ENCODE results near the gene BCL7C.
"Not testable (repeated sequence)": the region's sequence is repeated elsewhere in the genome, so short reads cannot be mapped to it uniquely, and the experiment has no call there.

Gene BCL7C

DNA sequence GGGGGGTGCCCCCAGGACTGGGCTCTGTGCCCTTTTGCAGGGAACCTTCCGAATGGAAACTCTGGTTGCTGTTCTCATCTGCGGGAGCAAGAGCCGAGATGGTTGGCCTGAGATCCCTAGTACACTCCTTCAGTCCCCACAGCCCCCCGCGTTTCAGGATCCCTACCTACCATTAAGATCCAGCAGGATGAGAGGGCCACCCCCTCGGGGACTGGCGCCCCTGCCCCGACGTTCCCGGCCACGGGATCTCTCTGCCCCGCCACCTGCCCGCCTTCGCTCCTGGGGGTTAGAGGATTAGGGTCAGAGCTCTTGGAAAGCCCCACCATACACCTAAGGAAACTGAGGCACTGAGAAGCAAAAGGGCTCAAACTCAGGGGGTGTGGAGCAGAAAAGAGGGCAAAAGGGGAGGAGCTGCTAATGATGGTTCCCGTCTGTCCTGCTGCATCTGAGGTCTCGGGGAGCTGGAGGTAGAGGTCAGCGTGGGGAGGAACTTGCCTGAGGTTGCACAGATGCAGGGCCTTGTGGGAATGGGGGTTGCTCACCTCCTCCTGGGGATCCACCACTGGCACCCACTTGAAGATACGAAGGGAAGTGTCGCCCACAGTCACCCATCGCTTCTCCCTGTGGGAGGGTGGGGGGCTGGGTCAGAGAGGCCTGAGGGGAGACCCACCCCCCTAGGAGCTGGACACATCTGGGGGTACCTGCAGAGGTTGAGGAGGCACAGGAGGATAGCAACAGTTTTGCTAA lies 1.0 kb downstream of the BCL7C start:
- Histone ChIP-seq H3K27ac (ENCODE audit: low read length) (no peak overlapping the region), H3K4me3 (ENCODE audit: low read depth in 1 of 2, low read length in 2 of 2) (peak overlapping the region; percentile 73 to 89), H3K27me3 (ENCODE audit: low read depth, low read length) (no peaks in the 10 kb centered on the region), H3K9me3 (ENCODE audit: control insufficient read depth in 1 of 2, low read length in 2 of 2) (no peaks in the 10 kb centered on the region), H3K4me1 (ENCODE audit: control insufficient read depth in 1 of 2, insufficient read depth in 2 of 2, low read length in 2 of 2) (peaks cover 25 to 34% of the 10 kb centered on the region in 2 donors), H3K36me3 (ENCODE audit: control insufficient read depth in 1 of 2, insufficient read depth in 2 of 2, low read length in 2 of 2) (peaks cover 6 to 25% of the 10 kb centered on the region in 2 donors)

DNA sequence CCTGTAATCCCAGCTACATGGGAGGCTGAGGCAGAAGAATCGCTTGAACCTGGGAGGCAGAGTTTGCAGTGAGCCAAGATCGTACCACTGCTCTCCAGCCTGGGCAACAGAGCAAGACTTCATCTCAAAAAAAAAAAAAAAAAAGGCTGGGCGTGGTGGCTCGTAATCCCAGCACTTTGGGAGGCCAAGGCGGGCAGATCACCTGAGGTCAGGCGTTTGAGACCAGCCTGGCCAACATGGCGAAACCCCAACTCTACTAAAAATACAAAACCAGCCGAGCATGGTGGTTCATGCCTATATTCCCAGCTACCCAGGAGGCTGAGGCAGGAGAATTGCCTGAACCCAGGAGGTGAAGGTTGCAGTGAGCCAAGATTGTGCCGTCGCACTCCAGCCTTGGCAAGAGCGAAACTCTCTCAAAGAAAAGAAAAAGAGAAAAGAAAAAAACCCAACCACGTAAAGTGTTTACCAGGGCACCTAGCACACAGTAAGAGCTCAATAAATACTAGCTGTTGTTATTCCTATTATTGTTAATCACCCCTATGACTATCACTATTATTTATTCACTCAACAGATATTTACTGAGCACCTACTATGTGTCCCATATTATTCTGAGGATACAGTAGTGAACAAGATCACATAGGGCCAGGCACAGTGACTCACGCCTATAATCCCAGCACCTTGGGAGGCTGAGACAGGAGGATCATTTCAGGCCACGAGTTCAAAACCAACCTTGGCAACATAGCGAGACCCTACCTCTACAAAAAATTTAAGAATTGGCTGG lies 2.6 kb downstream of the BCL7C start:
- H3K4me3 ChIP-seq (ENCODE audit: low read depth in 1 of 2, low read length in 2 of 2); H3K9me3 ChIP-seq (ENCODE audit: control insufficient read depth in 1 of 2, low read length in 2 of 2); H3K27ac ChIP-seq (ENCODE audit: low read length); H3K27me3 ChIP-seq (ENCODE audit: low read depth, low read length): not testable (repeated sequence)
- peaks cover 6 to 25% of the 10 kb centered on the region in 2 donors for H3K36me3 ChIP-seq (ENCODE audit: control insufficient read depth in 1 of 2, insufficient read depth in 2 of 2, low read length in 2 of 2)
- H3K4me1 ChIP-seq (ENCODE audit: control insufficient read depth in 1 of 2, insufficient read depth in 2 of 2, low read length in 2 of 2) = peaks cover 25 to 29% of the 10 kb centered on the region in 2 donors

- Histone ChIP-seq H3K4me3 (ENCODE audit: low read depth in 1 of 2, low read length in 2 of 2) (no peak overlapping the region), H3K27ac (ENCODE audit: low read length) (no peak overlapping the region), H3K27me3 (ENCODE audit: low read depth, low read length) (no peaks in the 10 kb centered on the region), H3K36me3 (ENCODE audit: control insufficient read depth in 1 of 2, insufficient read depth in 2 of 2, low read length in 2 of 2) (peaks cover 6 to 34% of the 10 kb centered on the region in 2 donors), H3K4me1 (ENCODE audit: control insufficient read depth in 1 of 2, insufficient read depth in 2 of 2, low read length in 2 of 2) (peaks cover 14 to 19% of the 10 kb centered on the region in 2 donors), H3K9me3 (ENCODE audit: control insufficient read depth in 1 of 2, low read length in 2 of 2) (no peaks in the 10 kb centered on the region)
These were observed 4.2 kb downstream of the BCL7C start for GRCh38 chr16:30889721-30890120.

- peaks cover 6 to 38% of the 10 kb centered on the region in 2 donors for H3K36me3 ChIP-seq (ENCODE audit: control insufficient read depth in 1 of 2, insufficient read depth in 2 of 2, low read length in 2 of 2)
- no peaks in the 10 kb centered on the region for H3K27me3 ChIP-seq (ENCODE audit: low read depth, low read length)
- H3K9me3 ChIP-seq (ENCODE audit: control insufficient read depth in 1 of 2, low read length in 2 of 2) = no peaks in the 10 kb centered on the region
- H3K4me1 ChIP-seq (ENCODE audit: control insufficient read depth in 1 of 2, insufficient read depth in 2 of 2, low read length in 2 of 2) = peaks cover 9 to 14% of the 10 kb centered on the region in 2 donors
- no peak overlapping the region for H3K27ac ChIP-seq (ENCODE audit: low read length)
- H3K4me3 ChIP-seq (ENCODE audit: low read depth in 1 of 2, low read length in 2 of 2) = no peak overlapping the region
These were observed 4.9 kb downstream of the BCL7C start for GRCh38 chr16:30888856-30889499.

GRCh38 chr16:30887927-30888326 lies 6.0 kb downstream of the BCL7C start:
- peaks cover 5 to 7% of the 10 kb centered on the region in 2 donors for H3K4me1 ChIP-seq (ENCODE audit: control insufficient read depth in 1 of 2, insufficient read depth in 2 of 2, low read length in 2 of 2)
- H3K9me3 ChIP-seq (ENCODE audit: control insufficient read depth in 1 of 2, low read length in 2 of 2) = no peaks in the 10 kb centered on the region
- H3K27ac ChIP-seq (ENCODE audit: low read length) = no peak overlapping the region
- H3K27me3 ChIP-seq (ENCODE audit: low read depth, low read length) = no peaks in the 10 kb centered on the region
- H3K36me3 ChIP-seq (ENCODE audit: control insufficient read depth in 1 of 2, insufficient read depth in 2 of 2, low read length in 2 of 2) = peaks cover 6 to 40% of the 10 kb centered on the region in 2 donors
- H3K4me3 ChIP-seq (ENCODE audit: low read depth in 1 of 2, low read length in 2 of 2) = no peak overlapping the region

- Histone ChIP-seq H3K4me3 (ENCODE audit: low read depth in 1 of 2, low read length in 2 of 2) (no peak overlapping the region), H3K4me1 (ENCODE audit: control insufficient read depth in 1 of 2, insufficient read depth in 2 of 2, low read length in 2 of 2) (no peaks in the 10 kb centered on the region), H3K27me3 (ENCODE audit: low read depth, low read length) (no peaks in the 10 kb centered on the region), H3K36me3 (ENCODE audit: control insufficient read depth in 1 of 2, insufficient read depth in 2 of 2, low read length in 2 of 2) (peaks cover 6 to 40% of the 10 kb centered on the region in 2 donors), H3K27ac (ENCODE audit: low read length) (no peak overlapping the region), H3K9me3 (ENCODE audit: control insufficient read depth in 1 of 2, low read length in 2 of 2) (no peaks in the 10 kb centered on the region)
These were observed 7.7 kb downstream of the BCL7C start for GRCh38 chr16:30886145-30886544.

DNA sequence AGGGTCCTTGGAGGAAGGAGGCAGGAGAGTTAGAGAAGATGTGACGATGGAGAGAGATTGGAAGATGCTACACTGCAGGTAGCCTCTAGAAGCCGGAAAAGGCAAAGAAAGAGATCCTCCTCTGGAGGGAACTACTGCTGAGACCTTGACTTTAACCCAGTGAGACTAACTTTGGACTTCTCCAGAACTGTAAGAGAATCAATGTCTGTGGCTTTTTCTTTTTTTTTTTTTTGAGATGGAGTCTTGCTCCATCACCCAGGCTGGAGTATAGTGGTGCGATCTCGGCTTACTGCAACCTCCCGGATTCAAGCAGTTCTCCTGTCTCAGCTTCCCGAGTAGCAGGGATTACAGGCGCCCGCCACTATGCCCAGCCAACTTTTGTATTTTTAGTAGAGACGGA lies 8.7 kb downstream of the BCL7C start:
- Histone ChIP-seq H3K27ac (ENCODE audit: low read length) (no peak overlapping the region), H3K36me3 (ENCODE audit: control insufficient read depth in 1 of 2, insufficient read depth in 2 of 2, low read length in 2 of 2) (peaks cover 6 to 40% of the 10 kb centered on the region in 2 donors), H3K9me3 (ENCODE audit: control insufficient read depth in 1 of 2, low read length in 2 of 2) (no peaks in the 10 kb centered on the region), H3K27me3 (ENCODE audit: low read depth, low read length) (no peaks in the 10 kb centered on the region), H3K4me1 (ENCODE audit: control insufficient read depth in 1 of 2, insufficient read depth in 2 of 2, low read length in 2 of 2) (no peaks in the 10 kb centered on the region), H3K4me3 (ENCODE audit: low read depth in 1 of 2, low read length in 2 of 2) (no peak overlapping the region)

DNA sequence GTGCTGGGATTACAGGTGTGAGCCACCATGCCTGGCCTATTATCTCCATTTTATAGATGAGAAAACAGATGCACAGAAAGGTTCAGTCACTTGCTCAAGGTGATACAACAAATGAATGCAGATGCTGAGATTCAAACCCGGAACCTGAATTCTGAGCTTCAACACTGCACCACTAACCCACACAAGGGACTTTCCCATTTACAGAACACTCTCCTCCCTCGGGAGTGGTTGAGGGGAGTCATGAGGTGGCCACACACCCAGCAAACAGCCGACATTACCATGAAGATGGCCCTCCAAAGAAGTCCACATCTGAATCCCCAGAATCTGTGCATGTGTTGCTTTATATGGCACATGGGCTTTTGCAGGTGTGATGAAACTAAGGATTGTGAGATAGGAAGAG lies 9.1 kb downstream of the BCL7C start:
- Histone ChIP-seq H3K27me3 (ENCODE audit: low read depth, low read length) (no peaks in the 10 kb centered on the region), H3K9me3 (ENCODE audit: control insufficient read depth in 1 of 2, low read length in 2 of 2) (no peaks in the 10 kb centered on the region), H3K36me3 (ENCODE audit: control insufficient read depth in 1 of 2, insufficient read depth in 2 of 2, low read length in 2 of 2) (peaks cover 6 to 43% of the 10 kb centered on the region in 2 donors), H3K4me1 (ENCODE audit: control insufficient read depth in 1 of 2, insufficient read depth in 2 of 2, low read length in 2 of 2) (no peaks in the 10 kb centered on the region), H3K27ac (ENCODE audit: low read length) (no peak overlapping the region), H3K4me3 (ENCODE audit: low read depth in 1 of 2, low read length in 2 of 2) (no peak overlapping the region)

- no peak overlapping the region for H3K27ac ChIP-seq (ENCODE audit: low read length)
These were observed 11.2 kb downstream of the BCL7C start for GRCh38 chr16:30882429-30883310.

GRCh38 chr16:30876867-30877266 lies 17.0 kb downstream of the BCL7C start:
- H3K4me1 ChIP-seq (ENCODE audit: control insufficient read depth in 1 of 2, insufficient read depth in 2 of 2, low read length in 2 of 2) = peaks cover 11 to 25% of the 10 kb centered on the region in 2 donors
- peak overlapping the region; percentile 91 to 98 for H3K4me3 ChIP-seq (ENCODE audit: low read depth in 1 of 2, low read length in 2 of 2)
- no peaks in the 10 kb centered on the region for H3K27me3 ChIP-seq (ENCODE audit: low read depth, low read length)
- peak overlapping the region; percentile 96 for H3K27ac ChIP-seq (ENCODE audit: low read length)
- H3K36me3 ChIP-seq (ENCODE audit: control insufficient read depth in 1 of 2, insufficient read depth in 2 of 2, low read length in 2 of 2) = peaks cover 7 to 10% of the 10 kb centered on the region in 2 donors
- no peaks in the 10 kb centered on the region for H3K9me3 ChIP-seq (ENCODE audit: control insufficient read depth in 1 of 2, low read length in 2 of 2)

More at GRCh38 chr16:30882429-30883310, 11.2 kb downstream of the BCL7C start:
- H3K36me3 ChIP-seq (ENCODE audit: control insufficient read depth in 1 of 2, insufficient read depth in 2 of 2, low read length in 2 of 2) = peaks cover 7 to 32% of the 10 kb centered on the region in 2 donors
- no peaks in the 10 kb centered on the region for H3K27me3 ChIP-seq (ENCODE audit: low read depth, low read length)
- no peaks in the 10 kb centered on the region for H3K9me3 ChIP-seq (ENCODE audit: control insufficient read depth in 1 of 2, low read length in 2 of 2)
- H3K4me1 ChIP-seq (ENCODE audit: control insufficient read depth in 1 of 2, insufficient read depth in 2 of 2, low read length in 2 of 2) = no peaks in the 10 kb centered on the region
- H3K4me3 ChIP-seq (ENCODE audit: low read depth in 1 of 2, low read length in 2 of 2) = no peak overlapping the region
